ENCODE results near the gene DHX58.
A peak's percentile ranks its signal among the peaks of the same experiment; 100 is the strongest.

Gene DHX58

GRCh38 chr17:42090964-42091790 is 21.3 kb downstream of the DHX58 start:
- H3K4me1 Mint-ChIP-seq: no peaks in the 10 kb centered on the region
- H3K27me3 Mint-ChIP-seq: peaks cover 9% of the 10 kb centered on the region
- no peaks in the 10 kb centered on the region for H3K9me3 Mint-ChIP-seq
- no peak overlapping the region for H3K4me3 Mint-ChIP-seq
- H3K36me3 Mint-ChIP-seq: no peaks in the 10 kb centered on the region
- no peak overlapping the region for H3K27ac Mint-ChIP-seq
- ATAC-seq (ENCODE audit: low read depth) (no peak), DNase-seq (ENCODE audit: low spot score in 2 of 2) (no peak)

- Mint-ChIP-seq H3K27me3 (peaks cover 5% of the 10 kb centered on the region), H3K4me3 (no peak overlapping the region), H3K36me3 (no peaks in the 10 kb centered on the region), H3K4me1 (no peaks in the 10 kb centered on the region), H3K27ac (no peak overlapping the region), H3K9me3 (no peaks in the 10 kb centered on the region)
- DNase-seq (ENCODE audit: low spot score in 2 of 2) (no peak), ATAC-seq (ENCODE audit: low read depth) (no peak)
Measured at GRCh38 chr17:42088736-42089135, 23.8 kb downstream of the DHX58 start.

- peaks cover 5% of the 10 kb centered on the region for H3K27me3 Mint-ChIP-seq
- ATAC-seq (ENCODE audit: low read depth) (no peak), DNase-seq (ENCODE audit: low spot score in 2 of 2) (no peak)
- H3K4me1 Mint-ChIP-seq: no peaks in the 10 kb centered on the region
- H3K27ac Mint-ChIP-seq: no peak overlapping the region
- no peaks in the 10 kb centered on the region for H3K36me3 Mint-ChIP-seq
- H3K9me3 Mint-ChIP-seq: no peaks in the 10 kb centered on the region
- H3K4me3 Mint-ChIP-seq: no peak overlapping the region
Measured at GRCh38 chr17:42087736-42088705, 24.5 kb downstream of the DHX58 start.

- Mint-ChIP-seq H3K4me1 (no peaks in the 10 kb centered on the region), H3K9me3 (no peaks in the 10 kb centered on the region), H3K27ac (no peak overlapping the region), H3K27me3 (peaks cover 7% of the 10 kb centered on the region), H3K4me3 (no peak overlapping the region), H3K36me3 (no peaks in the 10 kb centered on the region)
- no peak for DNase-seq (ENCODE audit: low spot score in 2 of 2)
- no peak for ATAC-seq (ENCODE audit: low read depth)
Measured at GRCh38 chr17:42087042-42087701, 25.3 kb downstream of the DHX58 start.

- H3K9me3 Mint-ChIP-seq: no peaks in the 10 kb centered on the region
- no peak overlapping the region for H3K4me3 Mint-ChIP-seq
- H3K27ac Mint-ChIP-seq: no peak overlapping the region
- no peak for DNase-seq (ENCODE audit: low spot score in 2 of 2)
- H3K36me3 Mint-ChIP-seq: no peaks in the 10 kb centered on the region
- no peaks in the 10 kb centered on the region for H3K4me1 Mint-ChIP-seq
- ATAC-seq (ENCODE audit: low read depth): no peak
- H3K27me3 Mint-ChIP-seq: peaks cover 2% of the 10 kb centered on the region
Measured at GRCh38 chr17:42081516-42082129, 30.9 kb downstream of the DHX58 start.

- Mint-ChIP-seq H3K27me3 (peaks cover 4% of the 10 kb centered on the region), H3K4me3 (no peak overlapping the region), H3K27ac (no peak overlapping the region), H3K36me3 (no peaks in the 10 kb centered on the region), H3K4me1 (no peaks in the 10 kb centered on the region), H3K9me3 (no peaks in the 10 kb centered on the region)
- DNase-seq (ENCODE audit: low spot score in 2 of 2): no peak
- no peak for ATAC-seq (ENCODE audit: low read depth)
Measured at GRCh38 chr17:42079541-42079940, 33.0 kb downstream of the DHX58 start.

GRCh38 chr17:42078396-42079043 is 34.0 kb downstream of the DHX58 start:
- Mint-ChIP-seq H3K36me3 (no peaks in the 10 kb centered on the region), H3K27me3 (peaks cover 4% of the 10 kb centered on the region), H3K4me1 (no peaks in the 10 kb centered on the region), H3K4me3 (no peak overlapping the region), H3K27ac (no peak overlapping the region), H3K9me3 (no peaks in the 10 kb centered on the region)
- DNase-seq (ENCODE audit: low spot score in 2 of 2): no peak
- ATAC-seq (ENCODE audit: low read depth): no peak

GRCh38 chr17:42077755-42078154 is 34.8 kb downstream of the DHX58 start:
- no peak for ATAC-seq (ENCODE audit: low read depth)
- no peak overlapping the region for H3K4me3 Mint-ChIP-seq
- no peak overlapping the region for H3K27ac Mint-ChIP-seq
- H3K9me3 Mint-ChIP-seq: no peaks in the 10 kb centered on the region
- peaks cover 7% of the 10 kb centered on the region for H3K27me3 Mint-ChIP-seq
- no peak for DNase-seq (ENCODE audit: low spot score in 2 of 2)
- no peaks in the 10 kb centered on the region for H3K36me3 Mint-ChIP-seq
- H3K4me1 Mint-ChIP-seq: peaks cover 3% of the 10 kb centered on the region

- H3K9me3 Mint-ChIP-seq: no peaks in the 10 kb centered on the region
- peaks cover 4% of the 10 kb centered on the region for H3K27me3 Mint-ChIP-seq
- no peaks in the 10 kb centered on the region for H3K36me3 Mint-ChIP-seq
Measured at GRCh38 chr17:42076797-42077559, 35.5 kb downstream of the DHX58 start.

GRCh38 chr17:42075789-42076188 is 36.7 kb downstream of the DHX58 start:
- H3K4me1 Mint-ChIP-seq: peaks cover 9% of the 10 kb centered on the region
- ATAC-seq (ENCODE audit: low read depth) (no peak), DNase-seq (ENCODE audit: low spot score in 2 of 2) (no peak)
- H3K36me3 Mint-ChIP-seq: no peaks in the 10 kb centered on the region
- H3K27ac Mint-ChIP-seq: no peak overlapping the region
- H3K4me3 Mint-ChIP-seq: no peak overlapping the region
- no peaks in the 10 kb centered on the region for H3K9me3 Mint-ChIP-seq
- H3K27me3 Mint-ChIP-seq: peaks cover 4% of the 10 kb centered on the region

More at GRCh38 chr17:42076797-42077559, 35.5 kb downstream of the DHX58 start:
- H3K27ac Mint-ChIP-seq: no peak overlapping the region
- no peak overlapping the region for H3K4me3 Mint-ChIP-seq
- ATAC-seq (ENCODE audit: low read depth): no peak
- no peak for DNase-seq (ENCODE audit: low spot score in 2 of 2)
- peaks cover 6% of the 10 kb centered on the region for H3K4me1 Mint-ChIP-seq

GRCh38 chr17:42072323-42073187 is 40.0 kb downstream of the DHX58 start:
- H3K4me3 Mint-ChIP-seq: peak overlapping the region; percentile 76
- no peak for DNase-seq (ENCODE audit: low spot score in 2 of 2)
- H3K4me1 Mint-ChIP-seq: peaks cover 9% of the 10 kb centered on the region
- no peaks in the 10 kb centered on the region for H3K9me3 Mint-ChIP-seq
- H3K27ac Mint-ChIP-seq: no peak overlapping the region
- peak; percentile 74 for ATAC-seq (ENCODE audit: low read depth)
- H3K27me3 Mint-ChIP-seq: peaks cover 4% of the 10 kb centered on the region
- no peaks in the 10 kb centered on the region for H3K36me3 Mint-ChIP-seq

- ATAC-seq (ENCODE audit: low read depth): no peak
- H3K27me3 Mint-ChIP-seq: peaks cover 5% of the 10 kb centered on the region
Measured at GRCh38 chr17:42071810-42072209, 40.7 kb downstream of the DHX58 start.

More at GRCh38 chr17:42071810-42072209, 40.7 kb downstream of the DHX58 start:
- H3K9me3 Mint-ChIP-seq: no peaks in the 10 kb centered on the region
- no peaks in the 10 kb centered on the region for H3K36me3 Mint-ChIP-seq
- H3K27ac Mint-ChIP-seq: no peak overlapping the region
- H3K4me1 Mint-ChIP-seq: peaks cover 11% of the 10 kb centered on the region
- peak overlapping the region; percentile 15 for H3K4me3 Mint-ChIP-seq
- no peak for DNase-seq (ENCODE audit: low spot score in 2 of 2)

Measured in memory B cell (primary cell).